Measurements from ENCODE around the gene SMARCE1.

SMARCE1 gene

GRCh38 chr17:40695874-40696472 is 48.4 kb upstream of the SMARCE1 start:
- Histone ChIP-seq H3K4me1 (ENCODE audit: insufficient read depth, low read length, severe bottlenecking) (no peaks in the 10 kb centered on the region), H3K27ac (ENCODE audit: low read depth, low read length, poor library complexity, severe bottlenecking) (no peak overlapping the region), H3K4me2 (ENCODE audit: low read length) (no peak overlapping the region), H3K9me2 (ENCODE audit: low read depth, low read length) (no peaks in the 10 kb centered on the region), H3F3A (ENCODE audit: insufficient read depth, low read length) (no peaks in the 10 kb centered on the region), H4K20me1 (ENCODE audit: insufficient read depth, low read length) (no peaks in the 10 kb centered on the region), H3K4me3 (ENCODE audit: low read depth, low read length, poor library complexity, severe bottlenecking) (no peak overlapping the region), H2AFZ (ENCODE audit: low read length) (no peak overlapping the region), H3K27me3 (ENCODE audit: insufficient read depth, low read length) (no peaks in the 10 kb centered on the region), H3K9ac (ENCODE audit: low read length) (no peak overlapping the region), H3K79me2 (ENCODE audit: insufficient read depth, low read length) (no peaks in the 10 kb centered on the region), H3K9me3 (ENCODE audit: low read length) (no peaks in the 10 kb centered on the region), H3K36me3 (ENCODE audit: insufficient read depth, low read length) (no peaks in the 10 kb centered on the region)
- TF ChIP-seq EZH2 (IDR thresholded peaks at IDR 0.05; ENCODE audit: borderline replicate concordance, low read length) (no peak), CTCF (IDR thresholded peaks at IDR 0.05; ENCODE audit: low read length) (no peak)

- H4K20me1 ChIP-seq (ENCODE audit: insufficient read depth, low read length), result no peaks in the 10 kb centered on the region
- H3F3A ChIP-seq (ENCODE audit: insufficient read depth, low read length), result no peaks in the 10 kb centered on the region
- no peaks in the 10 kb centered on the region for H3K27me3 ChIP-seq (ENCODE audit: insufficient read depth, low read length)
- no peak overlapping the region for H3K27ac ChIP-seq (ENCODE audit: low read depth, low read length, poor library complexity, severe bottlenecking)
- TF ChIP-seq CTCF (IDR thresholded peaks at IDR 0.05; ENCODE audit: low read length) (no peak), EZH2 (IDR thresholded peaks at IDR 0.05; ENCODE audit: borderline replicate concordance, low read length) (no peak)
- no peaks in the 10 kb centered on the region for H3K79me2 ChIP-seq (ENCODE audit: insufficient read depth, low read length)
- no peak overlapping the region for H3K4me2 ChIP-seq (ENCODE audit: low read length)
- H3K9me2 ChIP-seq (ENCODE audit: low read depth, low read length), result no peaks in the 10 kb centered on the region
- no peaks in the 10 kb centered on the region for H3K4me1 ChIP-seq (ENCODE audit: insufficient read depth, low read length, severe bottlenecking)
- no peak overlapping the region for H3K4me3 ChIP-seq (ENCODE audit: low read depth, low read length, poor library complexity, severe bottlenecking)
- no peak overlapping the region for H2AFZ ChIP-seq (ENCODE audit: low read length)
- no peak overlapping the region for H3K9ac ChIP-seq (ENCODE audit: low read length)
- H3K9me3 ChIP-seq (ENCODE audit: low read length), result no peaks in the 10 kb centered on the region
- no peaks in the 10 kb centered on the region for H3K36me3 ChIP-seq (ENCODE audit: insufficient read depth, low read length)
Measured at GRCh38 chr17:40694584-40694983, 47.0 kb upstream of the SMARCE1 start.

GRCh38 chr17:40687106-40687505 is 39.5 kb upstream of the SMARCE1 start:
- Histone ChIP-seq H2AFZ (ENCODE audit: low read length) (no peak overlapping the region), H3K9me3 (ENCODE audit: low read length) (no peaks in the 10 kb centered on the region), H3K4me1 (ENCODE audit: insufficient read depth, low read length, severe bottlenecking) (no peaks in the 10 kb centered on the region), H4K20me1 (ENCODE audit: insufficient read depth, low read length) (no peaks in the 10 kb centered on the region), H3K4me3 (ENCODE audit: low read depth, low read length, poor library complexity, severe bottlenecking) (no peak overlapping the region), H3F3A (ENCODE audit: insufficient read depth, low read length) (no peaks in the 10 kb centered on the region), H3K27ac (ENCODE audit: low read depth, low read length, poor library complexity, severe bottlenecking) (no peak overlapping the region), H3K9me2 (ENCODE audit: low read depth, low read length) (no peaks in the 10 kb centered on the region), H3K9ac (ENCODE audit: low read length) (no peak overlapping the region), H3K79me2 (ENCODE audit: insufficient read depth, low read length) (no peaks in the 10 kb centered on the region), H3K27me3 (ENCODE audit: insufficient read depth, low read length) (no peaks in the 10 kb centered on the region), H3K4me2 (ENCODE audit: low read length) (no peak overlapping the region), H3K36me3 (ENCODE audit: insufficient read depth, low read length) (no peaks in the 10 kb centered on the region)
- TF ChIP-seq CTCF (IDR thresholded peaks at IDR 0.05; ENCODE audit: low read length) (no peak), EZH2 (IDR thresholded peaks at IDR 0.05; ENCODE audit: borderline replicate concordance, low read length) (no peak)

Data from OCI-LY1 (cell line).